Activated T-cell treated with anti-CD3 and anti-CD28 coated beads for 1 hour (primary cell): ENCODE measurements around the gene UNC79.
"Not testable (repeated sequence)": the region's sequence is repeated elsewhere in the genome, so short reads cannot be mapped to it uniquely, and the experiment has no call there.

Experiments used
- DNase-seq: peaks from one replicate; pipeline ENCODE4 v3.0.0-alpha.2; 2020; ENCODE audit warnings: low read depth

UNC79 gene

DNA sequence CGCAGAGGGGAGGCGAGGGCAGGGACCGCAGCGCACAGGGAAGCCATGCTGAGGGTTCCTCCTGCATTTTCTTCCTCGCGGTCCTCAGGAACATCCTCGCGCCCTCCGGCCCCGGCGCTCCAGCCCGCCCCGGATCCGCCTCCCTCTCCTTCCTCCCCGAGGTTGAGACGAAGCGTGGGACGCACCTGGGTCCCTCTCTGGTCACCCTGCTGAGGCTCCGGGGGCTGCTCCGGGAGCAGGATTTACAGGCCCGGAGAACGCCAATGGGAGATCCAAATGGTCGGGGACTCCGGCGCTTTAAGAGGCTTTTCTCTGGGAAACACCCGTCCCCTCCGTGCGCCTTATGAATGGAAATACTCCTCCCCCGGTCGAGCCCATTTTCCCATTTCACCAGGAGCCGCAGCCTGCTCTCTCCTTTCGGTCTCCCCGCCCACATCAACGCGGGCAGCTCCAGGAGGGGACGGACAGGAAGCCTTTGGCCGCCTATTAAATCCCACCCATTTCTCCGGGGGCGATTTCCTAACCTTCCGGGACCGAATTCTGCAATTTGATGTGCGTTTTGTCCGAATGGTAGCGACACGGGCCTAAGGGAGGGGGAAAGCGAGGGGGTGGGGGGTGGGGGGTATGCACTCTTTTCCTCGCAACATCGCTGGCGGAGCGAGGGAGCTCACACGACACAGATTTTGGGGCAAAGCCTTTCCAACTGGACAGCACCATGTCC lies at the start of gene UNC79:
Gene UNC79, plus strand, starts transcription at position 625 of the 721 bp plus-strand sequence. Its CDS starts 91 bp downstream, at position 716.
- DNase-seq, result no peak

DNA sequence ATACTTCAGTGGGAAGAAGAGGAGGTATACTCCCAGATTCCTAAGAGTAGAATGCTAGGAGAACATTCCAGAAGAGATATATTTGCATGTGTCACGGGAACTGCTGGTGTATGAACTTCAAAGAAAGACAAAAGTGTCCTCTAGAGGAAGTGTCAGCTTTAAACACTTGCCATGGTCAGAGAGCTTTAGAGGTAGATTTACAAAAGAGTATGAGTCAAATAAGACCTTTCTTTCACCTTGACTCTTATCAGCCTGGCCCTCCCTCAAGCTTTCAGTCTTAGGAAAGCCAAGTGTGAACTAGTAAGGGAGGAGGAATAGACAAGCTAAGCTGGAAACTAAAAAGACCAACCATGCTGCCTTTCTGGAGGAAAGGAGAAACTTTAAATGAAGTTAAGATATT lies 49.1 kb upstream of the UNC79 start:
- DNase-seq, result no peak

DNA sequence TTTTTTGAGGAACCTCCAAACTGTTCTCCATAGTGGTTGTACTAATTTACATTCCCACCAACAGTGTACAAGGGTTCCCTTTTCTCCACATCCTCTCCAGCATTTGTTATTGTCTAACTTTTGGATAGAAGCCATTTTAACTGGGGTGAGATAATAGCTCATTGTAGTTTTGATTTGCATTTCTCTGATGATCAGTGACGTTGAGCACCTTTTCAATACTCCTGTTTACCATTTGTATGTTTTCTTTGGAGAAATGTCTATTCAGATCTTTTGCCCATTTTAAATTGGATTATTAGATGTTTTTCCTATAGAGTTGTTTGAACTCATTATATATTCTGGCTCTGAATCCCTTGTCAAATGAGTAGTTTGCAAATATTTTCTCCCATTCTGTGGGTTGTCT lies 46.5 kb upstream of the UNC79 start:
- DNase-seq, result not testable (repeated sequence)

DNA sequence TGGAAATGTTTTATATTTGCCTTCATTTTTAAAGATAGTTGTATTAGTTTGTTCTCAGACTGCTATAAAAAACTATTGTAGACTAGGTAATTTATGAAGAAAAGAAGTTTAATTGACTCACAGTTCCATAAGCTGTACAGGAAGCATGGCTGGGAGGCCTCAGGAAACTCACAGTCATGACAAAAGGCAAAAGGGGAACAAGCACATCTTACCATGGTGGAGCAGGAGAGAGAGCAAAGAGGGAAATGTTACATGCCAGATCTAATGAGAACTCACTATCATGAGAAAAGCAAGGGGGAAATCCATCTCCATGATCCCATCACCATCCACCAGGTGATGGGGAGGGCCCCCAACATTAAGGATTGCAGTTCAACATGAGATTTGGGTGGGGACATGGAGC lies 35.5 kb upstream of the UNC79 start:
- no peak for DNase-seq

DNA sequence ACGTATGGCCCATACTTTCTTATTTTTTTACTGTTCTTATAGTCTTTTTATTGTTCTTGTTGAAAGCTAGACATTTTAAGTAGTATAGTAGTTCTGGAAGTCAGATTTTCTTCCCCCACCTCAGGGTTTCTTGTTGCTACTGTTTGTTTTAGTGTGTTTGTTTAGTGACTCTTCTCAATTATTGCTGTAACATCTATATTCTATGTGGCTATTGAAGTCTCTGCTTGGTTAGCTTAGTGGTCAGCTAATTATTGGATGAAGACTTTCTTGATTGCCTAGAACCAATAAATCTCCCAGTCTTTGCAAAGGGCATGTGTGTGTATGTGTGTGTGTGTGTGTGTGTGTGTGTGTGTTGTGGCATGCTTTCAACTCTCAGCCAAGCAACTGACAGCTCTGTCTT lies 34.3 kb upstream of the UNC79 start:
- no peak for DNase-seq

DNA sequence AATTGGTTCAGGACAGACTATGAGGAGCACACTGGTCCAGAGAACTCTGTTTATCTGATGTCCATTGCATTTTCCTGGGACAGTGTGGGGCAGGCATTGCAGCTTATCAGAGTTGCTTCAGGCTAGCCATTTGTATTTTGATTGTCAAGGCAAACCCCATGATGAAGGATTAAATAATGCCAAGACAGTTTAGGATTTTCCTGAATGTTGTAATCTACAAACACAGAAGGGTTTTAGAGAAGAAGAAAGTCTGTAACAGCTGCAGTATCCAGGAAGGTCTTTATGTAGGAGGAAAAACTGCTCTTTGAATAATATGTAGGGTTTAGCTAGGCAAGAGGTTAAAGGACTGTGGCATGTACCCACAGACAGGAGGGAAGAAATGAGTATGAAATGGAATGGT lies 32.2 kb upstream of the UNC79 start:
- no peak for DNase-seq

DNA sequence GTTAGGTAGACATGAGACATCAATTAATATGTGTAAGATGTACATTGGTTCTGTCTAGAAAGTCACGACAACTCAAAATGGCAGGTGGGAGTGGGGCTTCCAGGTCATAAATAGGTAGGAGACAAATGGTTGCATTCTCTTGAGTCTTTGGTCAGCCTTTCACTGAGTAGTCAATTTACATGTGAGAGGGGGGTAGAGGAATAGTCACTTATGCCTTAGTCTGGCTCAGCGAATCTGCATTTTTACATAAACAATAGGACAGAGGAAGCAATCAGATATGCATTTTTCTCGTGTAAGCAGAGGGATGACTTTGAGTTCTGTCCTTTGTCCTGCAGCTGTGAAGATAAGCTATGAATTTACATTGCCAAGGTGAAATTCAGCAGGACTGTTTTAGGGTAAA lies 27.8 kb upstream of the UNC79 start:
- no peak for DNase-seq

DNA sequence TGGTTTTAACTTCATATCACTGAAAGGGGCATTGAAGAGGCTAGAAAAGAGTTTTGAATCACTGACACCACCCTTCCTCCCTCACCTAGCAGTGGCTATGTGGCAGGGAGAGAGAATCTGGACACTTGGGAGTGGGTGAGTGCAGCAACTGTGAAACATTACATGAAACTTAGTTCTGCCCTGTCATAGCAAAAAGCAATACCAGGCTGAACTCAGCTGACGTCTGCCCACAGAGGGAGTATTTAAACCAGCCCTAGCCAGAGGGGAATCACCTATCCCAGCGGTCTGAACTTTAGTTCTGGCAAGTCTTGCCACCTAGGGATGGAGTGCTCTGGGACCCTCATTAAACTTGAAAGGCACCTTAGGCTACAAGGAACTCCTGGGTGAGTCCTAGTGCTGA lies 20.7 kb upstream of the UNC79 start:
- no peak for DNase-seq

DNA sequence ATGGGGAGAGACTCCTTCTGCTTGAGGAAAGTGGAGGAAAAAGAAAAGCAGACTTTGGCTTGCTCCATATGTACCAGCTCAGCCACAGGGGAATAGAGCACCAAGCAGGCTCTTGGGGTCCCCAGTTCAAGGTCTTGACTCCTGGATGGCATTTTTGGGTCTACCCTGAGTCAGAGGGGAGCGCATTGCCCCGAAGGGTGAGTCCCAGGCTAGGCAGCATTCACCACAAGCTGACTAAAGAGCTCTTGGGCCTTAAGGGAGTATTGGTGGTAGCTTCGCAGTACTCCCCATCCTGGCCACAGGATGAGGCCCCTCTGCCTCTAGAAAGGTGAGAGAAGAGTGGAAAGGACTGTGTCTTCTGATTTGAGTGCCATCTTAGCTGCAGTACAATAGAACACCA lies 19.8 kb upstream of the UNC79 start:
- DNase-seq, result no peak

DNA sequence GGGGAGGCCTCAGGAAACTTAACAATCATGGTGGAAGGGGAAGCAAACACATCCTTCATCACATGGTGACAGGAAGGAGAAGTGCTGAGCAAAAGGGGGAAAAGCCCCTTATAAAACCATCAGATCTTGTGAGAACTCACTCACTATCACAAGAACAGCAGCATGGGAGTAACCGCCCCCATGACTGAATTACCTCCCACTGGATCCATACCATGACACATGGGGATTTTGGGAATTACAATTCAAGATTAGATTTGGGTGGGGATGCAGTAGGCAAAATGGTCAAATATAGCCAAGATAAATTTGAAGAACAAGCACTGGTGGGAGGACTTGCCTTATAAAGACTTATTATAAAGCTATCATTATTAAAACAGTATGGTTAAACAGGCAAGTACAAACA lies 5.6 kb upstream of the UNC79 start:
- DNase-seq, result not testable (repeated sequence)

DNA sequence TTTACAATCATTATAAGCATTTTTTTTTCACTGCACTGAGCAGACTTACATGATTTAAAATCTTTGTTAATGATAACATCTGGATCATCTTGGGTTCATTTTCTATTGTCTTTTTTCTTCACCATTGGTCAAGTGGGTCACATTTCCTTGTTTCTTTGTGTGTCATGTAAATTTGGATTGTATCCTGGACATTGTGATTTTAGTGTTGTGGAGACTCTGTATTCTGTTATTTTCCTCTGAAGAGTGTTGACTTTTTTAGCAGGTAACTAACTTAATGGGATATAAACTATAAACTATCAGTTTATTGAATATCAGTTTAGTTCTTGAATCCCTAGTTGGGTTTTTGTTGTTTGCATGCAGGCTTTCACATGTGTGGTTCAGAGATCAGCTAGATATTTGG lies 4.0 kb upstream of the UNC79 start:
- DNase-seq, result no peak

DNA sequence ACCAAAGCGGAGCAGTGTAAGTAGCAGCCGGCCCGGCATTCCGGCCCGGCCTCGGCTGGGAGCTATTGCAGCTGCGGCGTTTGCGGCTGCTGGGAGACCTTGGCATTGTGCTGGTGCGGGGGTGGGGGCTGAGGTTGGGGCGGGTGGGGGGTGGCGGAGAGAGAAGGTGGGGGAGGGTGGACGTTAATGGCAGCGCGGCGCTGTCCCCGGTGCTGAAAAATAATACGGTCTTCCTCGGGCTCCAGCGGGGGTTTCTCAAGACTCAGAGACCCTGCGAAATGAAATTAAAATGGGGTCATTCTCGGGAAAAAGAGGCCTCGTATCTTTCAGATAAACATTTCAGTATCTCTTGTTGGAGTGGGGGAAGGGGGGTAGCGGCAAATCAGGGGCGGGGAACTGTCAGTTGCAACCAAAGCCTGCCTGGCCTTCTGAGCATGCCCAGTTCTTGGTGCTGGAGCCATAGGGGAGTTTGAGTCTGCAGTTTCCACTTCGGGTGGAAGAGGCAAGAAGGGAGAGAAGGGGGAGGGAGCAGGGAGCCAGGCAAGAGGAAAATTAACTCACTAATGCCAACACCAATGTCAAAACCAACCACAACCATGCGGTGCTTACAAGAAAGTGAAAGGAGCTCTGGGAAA lies 414 bp downstream of the UNC79 start:
- no peak for DNase-seq

DNA sequence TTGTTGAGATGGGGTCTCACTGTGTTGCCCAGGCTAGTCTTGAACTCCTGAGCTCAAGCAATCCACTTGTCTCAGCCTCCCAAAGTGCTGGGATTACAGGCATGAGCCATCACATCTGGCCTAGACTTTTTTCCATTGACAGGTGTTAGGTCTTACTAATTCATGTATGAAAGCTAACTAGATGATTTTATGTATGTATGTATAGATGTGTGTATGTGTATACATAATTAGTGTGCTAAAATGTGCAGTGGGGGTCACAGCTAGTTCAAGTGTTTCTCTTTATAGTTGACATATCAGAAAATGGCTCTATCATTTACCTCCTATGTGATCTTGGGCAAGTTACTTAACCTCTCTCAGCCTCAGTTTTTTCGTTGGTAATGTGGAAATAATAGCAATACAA lies 23.5 kb downstream of the UNC79 start:
- no peak for DNase-seq

DNA sequence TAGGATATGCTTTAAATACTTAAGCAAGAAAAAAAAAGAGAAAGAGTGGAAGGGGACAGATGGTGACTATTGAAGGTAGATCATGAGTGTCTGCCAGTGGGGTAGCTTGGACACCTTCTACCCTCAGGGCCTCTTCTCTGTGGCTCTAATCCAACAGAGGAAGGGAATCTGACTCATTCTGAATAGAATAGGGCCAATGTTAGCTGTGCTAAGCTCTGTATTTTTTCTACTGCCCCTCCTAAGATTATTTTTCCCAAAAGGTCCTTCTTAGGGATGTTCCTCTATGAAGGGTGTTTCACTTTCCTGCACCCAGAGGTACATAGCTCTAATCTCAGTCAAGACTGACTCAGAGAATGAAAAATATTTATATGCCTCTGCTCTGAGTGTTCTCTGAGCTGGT lies 25.6 kb downstream of the UNC79 start:
- no peak for DNase-seq

DNA sequence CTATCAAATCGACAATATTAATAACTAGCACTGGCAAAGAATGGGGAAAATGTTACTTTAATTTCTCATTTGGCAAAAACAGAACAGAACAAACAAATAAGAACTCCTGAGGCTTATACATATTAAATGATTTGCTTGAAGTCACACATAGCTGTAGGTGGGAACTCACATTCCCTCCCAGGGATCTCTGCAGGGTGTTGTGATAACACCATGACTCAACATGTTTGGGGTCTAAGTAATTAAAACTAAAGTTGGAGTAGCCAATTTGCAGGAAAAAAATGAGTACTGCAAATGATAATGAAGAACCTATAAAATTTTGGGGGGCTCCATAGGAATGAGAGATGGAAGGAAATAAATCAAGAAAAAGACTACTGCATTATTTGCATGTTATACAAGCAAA lies 27.5 kb downstream of the UNC79 start:
- DNase-seq, result no peak

DNA sequence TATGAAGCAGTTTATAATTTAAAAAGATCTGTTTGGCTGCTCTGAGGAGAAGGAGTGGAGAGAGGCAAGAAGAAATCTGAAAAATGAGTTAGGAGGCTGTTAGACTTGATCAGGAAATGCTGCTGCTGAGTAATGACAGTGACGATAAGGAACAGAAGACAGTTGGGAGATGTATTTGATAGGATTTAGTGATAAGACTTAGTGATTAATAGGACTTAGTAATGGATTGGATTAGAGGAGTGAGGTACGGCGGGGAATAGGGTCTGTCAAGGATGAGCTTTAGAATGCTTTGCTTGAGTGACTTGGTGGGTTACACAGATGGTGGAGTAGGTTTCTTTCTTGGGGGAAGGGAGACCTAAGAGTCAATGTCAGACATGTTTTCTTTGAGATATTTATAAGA lies 31.7 kb downstream of the UNC79 start:
- DNase-seq, result no peak

DNA sequence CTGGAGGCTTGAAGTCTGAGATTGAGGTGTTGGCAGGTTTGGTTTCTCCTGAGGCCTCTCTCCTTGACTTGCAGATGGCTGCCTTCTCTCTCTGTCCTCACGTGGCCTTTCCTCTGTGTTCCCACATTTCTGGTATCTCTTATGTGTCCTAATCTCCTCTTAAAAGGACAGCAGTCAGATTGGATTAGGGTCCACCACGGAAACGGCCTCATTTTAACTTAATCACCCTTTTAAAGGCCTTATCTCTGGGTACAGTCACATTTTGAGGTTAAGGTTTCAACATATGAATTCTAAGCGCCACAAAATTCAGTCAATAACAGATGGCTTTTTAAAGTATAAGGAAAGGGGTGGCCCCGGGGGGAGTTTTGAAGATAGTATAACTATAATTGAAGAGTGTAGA lies 33.5 kb downstream of the UNC79 start:
- no peak for DNase-seq

DNA sequence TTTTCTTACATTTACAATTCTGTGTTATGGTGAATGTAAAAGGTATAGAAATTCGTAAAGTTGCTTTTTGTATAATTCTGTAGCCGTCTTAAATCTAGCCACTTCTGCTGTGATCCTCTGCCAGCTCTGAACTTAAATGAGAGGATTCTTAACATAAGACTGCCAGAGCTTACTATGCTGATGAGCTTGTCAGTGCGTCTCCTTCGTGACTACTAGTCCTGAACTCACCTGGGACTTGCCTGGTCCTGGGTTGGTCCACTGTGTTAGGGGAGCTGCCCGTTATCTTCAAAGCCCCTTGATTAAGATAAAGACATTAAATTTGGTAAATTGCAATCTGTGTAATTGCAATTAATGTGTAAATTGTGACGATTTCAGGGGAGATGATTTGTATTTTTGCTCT lies 44.7 kb downstream of the UNC79 start:
- no peak for DNase-seq

DNA sequence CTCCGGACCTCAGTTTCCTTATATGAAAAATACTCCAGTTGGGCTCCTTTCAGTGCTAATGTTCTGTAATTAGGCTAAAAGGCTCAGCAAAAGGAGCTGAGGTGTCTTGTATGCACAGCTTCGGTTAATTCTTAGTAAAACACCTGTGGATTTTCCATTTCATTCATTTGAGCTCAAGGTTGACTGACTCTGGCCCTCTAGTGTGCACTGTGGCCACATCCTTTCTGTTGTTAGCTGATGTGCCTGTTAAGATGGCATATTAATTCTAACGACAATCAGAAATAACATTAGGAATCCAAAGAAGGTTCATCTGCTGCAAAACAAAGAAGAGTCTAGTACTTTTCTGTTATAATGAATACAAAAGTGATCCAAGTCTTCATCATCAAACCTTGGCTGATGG lies 45.6 kb downstream of the UNC79 start:
- DNase-seq, result no peak

DNA sequence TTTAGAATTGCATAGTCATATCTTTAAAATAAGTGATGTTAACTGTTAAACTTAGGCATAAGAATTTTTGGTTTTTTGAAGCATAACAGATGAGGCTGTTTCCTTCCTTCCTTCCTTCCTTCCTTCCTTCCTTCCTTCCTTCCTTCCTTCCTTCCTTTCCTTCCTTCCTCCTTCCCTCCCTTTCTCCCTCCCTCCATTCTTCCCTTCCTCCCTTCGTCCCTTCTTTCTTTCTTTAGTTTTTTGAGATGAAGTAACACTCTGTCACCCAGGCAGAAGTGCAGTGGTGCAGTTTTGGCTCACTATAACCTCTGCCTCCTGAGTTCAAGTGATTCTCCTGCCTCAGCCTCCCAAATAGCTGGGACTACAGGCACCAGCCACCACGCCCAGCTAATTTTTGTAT lies 48.3 kb downstream of the UNC79 start:
- DNase-seq, result not testable (repeated sequence)

DNA sequence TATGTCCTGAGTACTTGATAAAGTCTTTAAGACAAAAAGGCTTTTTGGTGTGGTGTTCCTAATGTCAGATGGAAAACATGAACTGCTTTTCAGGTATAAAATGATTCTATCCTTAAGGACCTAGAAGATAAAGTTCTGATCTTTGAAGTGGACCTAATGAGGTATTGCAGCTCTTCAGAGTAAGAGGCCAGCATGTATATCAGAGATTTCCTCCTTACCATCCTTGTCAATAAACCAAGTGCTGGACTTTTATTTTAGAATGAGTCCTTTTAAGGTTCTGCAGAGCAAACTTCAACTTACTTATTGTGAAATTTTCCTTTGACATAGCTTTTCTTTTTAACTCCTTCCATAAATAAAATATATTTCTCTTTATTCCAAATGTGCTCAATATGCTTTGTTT lies 50.1 kb downstream of the UNC79 start:
- DNase-seq, result no peak

DNA sequence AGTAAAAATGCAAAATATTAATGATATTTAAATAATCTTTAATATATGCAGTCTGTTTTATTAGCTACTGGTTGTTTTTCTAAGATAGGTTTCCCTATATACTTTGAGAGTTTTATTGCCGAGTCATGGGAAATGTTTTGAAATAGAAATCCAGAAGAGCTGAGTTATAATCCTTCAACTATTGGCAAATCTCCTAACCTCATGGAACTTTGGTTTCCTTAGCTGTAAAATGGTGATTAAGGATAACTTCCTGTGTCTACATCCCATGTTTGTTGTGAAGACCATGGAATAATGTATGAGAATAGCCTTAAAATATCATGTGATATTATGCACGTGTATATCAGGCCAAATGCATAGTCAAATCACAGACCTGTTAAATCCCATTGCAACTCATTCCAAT lies 51.0 kb downstream of the UNC79 start:
- DNase-seq, result no peak

DNA sequence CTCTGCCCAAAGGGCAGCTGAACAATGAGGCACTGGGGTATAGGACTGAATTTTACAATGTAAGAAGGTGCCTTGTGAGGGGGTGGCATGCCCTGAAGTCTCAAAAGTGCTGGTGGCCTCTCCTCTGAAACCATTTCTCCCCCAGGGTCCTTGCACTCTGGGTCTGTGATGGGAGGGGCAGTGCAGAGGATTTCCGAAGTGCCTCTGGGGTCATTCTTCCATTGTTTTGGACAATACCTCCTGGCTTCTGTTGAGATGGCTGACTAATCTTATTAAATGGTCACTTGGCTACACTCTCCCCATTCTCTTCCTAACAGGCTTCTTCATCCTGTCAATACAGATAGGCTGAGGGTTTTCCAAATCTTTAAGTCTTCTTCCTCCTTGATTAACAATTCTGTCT lies 59.3 kb downstream of the UNC79 start:
- no peak for DNase-seq

DNA sequence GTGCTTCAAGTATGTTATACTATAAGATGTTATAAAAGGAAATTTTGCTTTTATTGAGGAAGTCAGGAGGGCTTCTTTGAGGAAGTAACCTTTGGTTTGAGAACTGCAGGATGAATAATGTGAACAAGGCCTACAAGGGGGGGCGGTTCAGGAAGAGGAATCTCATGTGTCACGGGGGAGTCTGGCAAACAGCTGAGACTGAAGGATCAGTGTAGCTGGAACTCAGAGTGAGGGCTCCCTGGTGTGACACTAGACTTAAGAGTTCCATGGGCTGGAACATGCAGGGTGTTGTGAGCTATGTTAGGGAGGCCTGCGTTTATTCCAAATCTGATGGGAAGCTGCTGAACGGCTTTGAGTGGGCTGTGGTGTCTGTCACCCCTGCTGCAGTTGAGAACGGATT lies 62.3 kb downstream of the UNC79 start:
- no peak for DNase-seq
